ENCODE data around the gene ARL5C. TPM values are rescaled to one million over a fixed set of nuclear protein-coding genes. Genes with fewer than 3 reads are reported as not detected.

ARL5C gene
- total RNA-seq, 2 experiments from 2014 or later = 0.16 to 0.65 TPM

DNA sequence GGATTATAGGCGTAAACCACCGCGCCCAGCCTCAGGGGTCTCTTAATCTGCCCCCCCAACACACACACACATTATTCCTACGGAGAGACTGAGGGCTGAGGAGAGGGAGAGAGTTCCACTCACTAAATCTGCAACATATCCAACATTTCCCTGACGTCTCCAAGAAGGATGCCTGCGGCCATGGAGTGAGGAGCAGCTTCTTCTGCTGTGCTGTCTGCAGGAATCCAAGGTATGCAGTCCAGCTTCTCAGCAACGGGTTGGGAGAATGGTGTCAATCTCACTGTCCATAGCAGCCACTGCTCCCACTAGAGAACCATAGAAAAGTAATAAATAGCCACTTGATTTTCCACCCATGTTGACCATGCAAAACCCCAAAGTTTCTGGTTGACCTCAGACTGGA lies 9.5 kb downstream of the ARL5C start:
- intact Hi-C loops (cut with micrococcal nuclease; ENCODE audit: unreplicated experiment) = loop anchor here (10.0 kb wide), 1 partner anchor 62 kb away; no protein-coding TSS in a partner anchor
- no peak overlapping the region for H3K4me2 ChIP-seq (ENCODE audit: low read length)
- H3K36me3 ChIP-seq (ENCODE audit: insufficient read depth, low read length) = no peaks in the 10 kb centered on the region
- H3K4me3 ChIP-seq (ENCODE audit: low read depth, low read length, poor library complexity, severe bottlenecking) = no peak overlapping the region
- H3K9me2 ChIP-seq (ENCODE audit: insufficient read depth, low read length) = no peaks in the 10 kb centered on the region
- no peaks in the 10 kb centered on the region for H3K9me3 ChIP-seq (ENCODE audit: low read length)
- no peaks in the 10 kb centered on the region for H4K20me1 ChIP-seq (ENCODE audit: insufficient read depth, low read length)
- no peak overlapping the region for H2AFZ ChIP-seq (ENCODE audit: low read length)
- no TSS peak for BruUV-seq (replicated peaks)
- H3K79me2 ChIP-seq (ENCODE audit: insufficient read depth, low read depth, low read length) = no peaks in the 10 kb centered on the region
- H3K27ac ChIP-seq (ENCODE audit: low read depth, low read length, poor library complexity, severe bottlenecking) = no peak overlapping the region
- peaks cover 11% of the 10 kb centered on the region for H3K4me1 ChIP-seq (ENCODE audit: insufficient read depth, low read length, poor library complexity, severe bottlenecking)
- POLR2A ChIA-PET = no interaction called here
- DNase-seq (ENCODE audit: low spot score) = no peak
- no peak for TF ChIP-seq EZH2phosphoT487 (IDR thresholded peaks at IDR 0.05; ENCODE audit: borderline replicate concordance, low read depth, low read length)
- TF ChIP-seq, protein P1, sequence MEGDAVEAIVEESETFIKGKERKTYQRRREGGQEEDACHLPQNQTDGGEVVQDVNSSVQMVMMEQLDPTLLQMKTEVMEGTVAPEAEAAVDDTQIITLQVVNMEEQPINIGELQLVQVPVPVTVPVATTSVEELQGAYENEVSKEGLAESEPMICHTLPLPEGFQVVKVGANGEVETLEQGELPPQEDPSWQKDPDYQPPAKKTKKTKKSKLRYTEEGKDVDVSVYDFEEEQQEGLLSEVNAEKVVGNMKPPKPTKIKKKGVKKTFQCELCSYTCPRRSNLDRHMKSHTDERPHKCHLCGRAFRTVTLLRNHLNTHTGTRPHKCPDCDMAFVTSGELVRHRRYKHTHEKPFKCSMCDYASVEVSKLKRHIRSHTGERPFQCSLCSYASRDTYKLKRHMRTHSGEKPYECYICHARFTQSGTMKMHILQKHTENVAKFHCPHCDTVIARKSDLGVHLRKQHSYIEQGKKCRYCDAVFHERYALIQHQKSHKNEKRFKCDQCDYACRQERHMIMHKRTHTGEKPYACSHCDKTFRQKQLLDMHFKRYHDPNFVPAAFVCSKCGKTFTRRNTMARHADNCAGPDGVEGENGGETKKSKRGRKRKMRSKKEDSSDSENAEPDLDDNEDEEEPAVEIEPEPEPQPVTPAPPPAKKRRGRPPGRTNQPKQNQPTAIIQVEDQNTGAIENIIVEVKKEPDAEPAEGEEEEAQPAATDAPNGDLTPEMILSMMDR (conservative IDR thresholded peaks at IDR 0.05; ENCODE audit: low read length) = no peak
- CTCF ChIA-PET (ENCODE audit: unreplicated experiment) = interaction anchor here (0.9 kb wide), 1 partner anchor 8 kb away, joined by 3 read pairs; no protein-coding TSS in a partner anchor

- CTCF ChIA-PET (ENCODE audit: unreplicated experiment) = no interaction called here
Observed at GRCh38 chr17:39155654-39156053, 10.3 kb downstream of the ARL5C start.

More at GRCh38 chr17:39155654-39156053, 10.3 kb downstream of the ARL5C start:
- DNase-seq (ENCODE audit: low spot score) = no peak
- no peaks in the 10 kb centered on the region for H3K36me3 ChIP-seq (ENCODE audit: insufficient read depth, low read length)
- no peaks in the 10 kb centered on the region for H3K9me2 ChIP-seq (ENCODE audit: insufficient read depth, low read length)
- POLR2A ChIA-PET = no interaction called here
- H4K20me1 ChIP-seq (ENCODE audit: insufficient read depth, low read length) = no peaks in the 10 kb centered on the region
- no peaks in the 10 kb centered on the region for H3K9me3 ChIP-seq (ENCODE audit: low read length)
- H3K4me2 ChIP-seq (ENCODE audit: low read length) = no peak overlapping the region
- H3K27ac ChIP-seq (ENCODE audit: low read depth, low read length, poor library complexity, severe bottlenecking) = no peak overlapping the region
- no TSS peak for BruUV-seq (replicated peaks)
- no peak overlapping the region for H3K4me3 ChIP-seq (ENCODE audit: low read depth, low read length, poor library complexity, severe bottlenecking)
- no peak for TF ChIP-seq EZH2phosphoT487 (IDR thresholded peaks at IDR 0.05; ENCODE audit: borderline replicate concordance, low read depth, low read length)
- TF ChIP-seq, protein P1 (conservative IDR thresholded peaks at IDR 0.05; ENCODE audit: low read length) = no peak
- intact Hi-C loops (cut with micrococcal nuclease; ENCODE audit: unreplicated experiment) = loop anchor here (10.0 kb wide), 1 partner anchor 61 kb away; no protein-coding TSS in a partner anchor
- no peak overlapping the region for H2AFZ ChIP-seq (ENCODE audit: low read length)
- H3K4me1 ChIP-seq (ENCODE audit: insufficient read depth, low read length, poor library complexity, severe bottlenecking) = peaks cover 11% of the 10 kb centered on the region
- no peaks in the 10 kb centered on the region for H3K79me2 ChIP-seq (ENCODE audit: insufficient read depth, low read depth, low read length)
